GM18870 (cell line): Measurements from ENCODE around the gene SIDT2.
A peak's percentile ranks its signal among the peaks of the same experiment; 100 is the strongest.

Experiments used
- ATAC-seq: cut with Tn5 transposase; IDR thresholded peaks from one replicate; pipeline ENCODE4 v1.9.1; 2021; ENCODE audit warnings: moderate library complexity; ENCODE audit not compliant: unreplicated experiment

Gene SIDT2

GRCh38 chr11:117220568-117220967 is 42.0 kb downstream of the SIDT2 start:
- no peak for ATAC-seq

- ATAC-seq: no peak
Observed at GRCh38 chr11:117220999-117221774, 42.6 kb downstream of the SIDT2 start.

- no peak for ATAC-seq
Observed at GRCh38 chr11:117221775-117222517, 43.4 kb downstream of the SIDT2 start.

- ATAC-seq: no peak
Observed at GRCh38 chr11:117222991-117223740, 44.6 kb downstream of the SIDT2 start.

- no peak for ATAC-seq
Observed at GRCh38 chr11:117223741-117224689, 45.5 kb downstream of the SIDT2 start.

- ATAC-seq: no peak
Observed at GRCh38 chr11:117225553-117226170, 47.1 kb downstream of the SIDT2 start.

GRCh38 chr11:117226388-117227385 is 48.1 kb downstream of the SIDT2 start:
- ATAC-seq: peak; percentile 50

GRCh38 chr11:117228091-117228490 is 49.5 kb downstream of the SIDT2 start:
- ATAC-seq: no peak

GRCh38 chr11:117229411-117229810 is 50.9 kb downstream of the SIDT2 start:
- no peak for ATAC-seq

GRCh38 chr11:117229931-117230285 is 51.4 kb downstream of the SIDT2 start:
- no peak for ATAC-seq

- no peak for ATAC-seq
Observed at GRCh38 chr11:117230286-117230961, 51.9 kb downstream of the SIDT2 start.

- ATAC-seq: no peak
Observed at GRCh38 chr11:117230999-117231841, 52.7 kb downstream of the SIDT2 start.

- no peak for ATAC-seq
Observed at GRCh38 chr11:117231842-117232091, 53.2 kb downstream of the SIDT2 start, which contains the start of gene PCSK7. PCSK7 (minus strand) TSS chr11:117232073; CDS start chr11:117229844, 2,229 bp downstream.

- peak; percentile 38 for ATAC-seq
Observed at GRCh38 chr11:117232092-117232878, 53.7 kb downstream of the SIDT2 start, which contains the start of gene RNF214. RNF214 (plus strand) TSS chr11:117232671; CDS start chr11:117234273, 1,602 bp downstream.

GRCh38 chr11:117232911-117233409 is 54.4 kb downstream of the SIDT2 start:
- ATAC-seq: no peak

- no peak for ATAC-seq
Observed at GRCh38 chr11:117238221-117238620, 59.7 kb downstream of the SIDT2 start.
